ENCODE results near the gene SEC24D. TPM values are rescaled to one million over a fixed set of nuclear protein-coding genes. Genes with fewer than 3 reads are reported as not detected.

The SEC24D gene
- total and polyA plus RNA-seq, 12 donors, result 6.1 to 24.4 (median 12.1) TPM

DNA sequence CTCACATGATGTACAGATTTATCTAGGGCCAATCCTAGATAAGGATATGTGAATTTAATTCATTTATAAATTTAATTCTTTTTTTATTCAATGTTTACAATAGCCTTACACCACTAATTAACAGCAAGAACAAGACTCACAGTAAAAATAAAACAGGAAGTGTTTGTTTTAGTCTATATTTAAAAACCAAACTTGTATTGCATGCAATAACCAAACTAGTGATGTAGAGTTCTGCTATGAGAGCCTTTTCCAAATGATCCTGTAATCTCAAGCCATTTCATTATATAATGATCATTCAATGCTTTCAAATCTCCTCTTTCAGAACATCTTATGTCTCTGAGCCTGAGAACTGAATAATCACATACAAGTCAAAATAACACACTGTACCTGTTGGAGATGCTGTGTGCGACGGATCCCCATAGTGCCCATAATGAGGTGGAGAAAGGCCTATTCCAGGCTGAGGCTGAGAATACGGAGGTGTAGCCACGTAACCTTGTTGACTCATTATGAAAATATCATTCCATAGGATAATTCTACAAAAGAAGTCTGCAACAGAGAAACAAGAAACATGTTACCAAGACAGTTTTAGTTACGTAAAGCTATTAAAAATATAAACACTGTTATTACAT lies 2.6 kb downstream of the SEC24D start:
- intact Hi-C loops (cut with DNase I), result loop anchor here in 2 of 10 donors (10.0 kb wide), 2 partner anchors 51 to 59 kb away; partner anchors contain the start of gene SYNPO2 (in 1 of the 2)
- Histone ChIP-seq H3K27ac (no peak overlapping the region), H3K4me1 (peaks cover 0 to 65% (median 32%) of the 10 kb centered on the region in 9 donors), H3K27me3 (no peaks in the 10 kb centered on the region), H3K9me3 (no peaks in the 10 kb centered on the region), H3K36me3 (peaks cover 0 to 55% (median 17%) of the 10 kb centered on the region in 9 donors), H3K4me3 (peak overlapping the region in 1 of 10 donors; percentile 99)
- ATAC-seq (no peak), DNase-seq (no peak)
- TF ChIP-seq, protein P1, sequence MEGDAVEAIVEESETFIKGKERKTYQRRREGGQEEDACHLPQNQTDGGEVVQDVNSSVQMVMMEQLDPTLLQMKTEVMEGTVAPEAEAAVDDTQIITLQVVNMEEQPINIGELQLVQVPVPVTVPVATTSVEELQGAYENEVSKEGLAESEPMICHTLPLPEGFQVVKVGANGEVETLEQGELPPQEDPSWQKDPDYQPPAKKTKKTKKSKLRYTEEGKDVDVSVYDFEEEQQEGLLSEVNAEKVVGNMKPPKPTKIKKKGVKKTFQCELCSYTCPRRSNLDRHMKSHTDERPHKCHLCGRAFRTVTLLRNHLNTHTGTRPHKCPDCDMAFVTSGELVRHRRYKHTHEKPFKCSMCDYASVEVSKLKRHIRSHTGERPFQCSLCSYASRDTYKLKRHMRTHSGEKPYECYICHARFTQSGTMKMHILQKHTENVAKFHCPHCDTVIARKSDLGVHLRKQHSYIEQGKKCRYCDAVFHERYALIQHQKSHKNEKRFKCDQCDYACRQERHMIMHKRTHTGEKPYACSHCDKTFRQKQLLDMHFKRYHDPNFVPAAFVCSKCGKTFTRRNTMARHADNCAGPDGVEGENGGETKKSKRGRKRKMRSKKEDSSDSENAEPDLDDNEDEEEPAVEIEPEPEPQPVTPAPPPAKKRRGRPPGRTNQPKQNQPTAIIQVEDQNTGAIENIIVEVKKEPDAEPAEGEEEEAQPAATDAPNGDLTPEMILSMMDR (IDR thresholded peaks at IDR 0.05), result no peak
- WGBS, 2 donors, result 88 to 93% methylated on average over 5 of the region's 5 CpGs

DNA sequence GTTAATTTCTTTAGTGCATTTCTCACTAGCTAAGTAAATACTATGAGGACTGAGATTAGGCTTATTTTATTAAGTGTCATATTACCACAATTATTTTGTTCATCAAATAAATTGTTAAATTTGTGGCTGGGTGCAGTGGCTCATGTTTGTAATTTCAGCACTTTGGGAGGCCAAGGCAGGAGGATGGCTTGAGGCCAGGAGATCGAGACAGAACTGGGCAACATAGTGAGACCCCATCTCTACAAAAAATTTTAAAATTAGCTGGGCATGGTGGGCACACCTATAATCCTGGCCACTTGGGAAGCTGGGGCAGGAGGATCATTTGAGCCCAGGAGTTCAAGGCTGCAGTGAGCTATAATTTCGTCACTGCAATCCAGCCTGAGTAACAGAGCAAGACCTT lies 6.8 kb downstream of the SEC24D start:
- Histone ChIP-seq H3K4me1 (peaks cover 0 to 80% (median 38%) of the 10 kb centered on the region in 9 donors), H3K4me3 (no peak overlapping the region), H3K36me3 (peaks cover 0 to 83% (median 17%) of the 10 kb centered on the region in 9 donors), H3K27me3 (no peaks in the 10 kb centered on the region), H3K27ac (no peak overlapping the region), H3K9me3 (no peaks in the 10 kb centered on the region)
- TF ChIP-seq, protein P1 (IDR thresholded peaks at IDR 0.05), result no peak
- WGBS, 2 donors, result 92 to 100% methylated on average over 2 of the region's 2 CpGs
- DNase-seq (no peak), ATAC-seq (no peak)
- intact Hi-C loops (cut with DNase I), result no loop called here

DNA sequence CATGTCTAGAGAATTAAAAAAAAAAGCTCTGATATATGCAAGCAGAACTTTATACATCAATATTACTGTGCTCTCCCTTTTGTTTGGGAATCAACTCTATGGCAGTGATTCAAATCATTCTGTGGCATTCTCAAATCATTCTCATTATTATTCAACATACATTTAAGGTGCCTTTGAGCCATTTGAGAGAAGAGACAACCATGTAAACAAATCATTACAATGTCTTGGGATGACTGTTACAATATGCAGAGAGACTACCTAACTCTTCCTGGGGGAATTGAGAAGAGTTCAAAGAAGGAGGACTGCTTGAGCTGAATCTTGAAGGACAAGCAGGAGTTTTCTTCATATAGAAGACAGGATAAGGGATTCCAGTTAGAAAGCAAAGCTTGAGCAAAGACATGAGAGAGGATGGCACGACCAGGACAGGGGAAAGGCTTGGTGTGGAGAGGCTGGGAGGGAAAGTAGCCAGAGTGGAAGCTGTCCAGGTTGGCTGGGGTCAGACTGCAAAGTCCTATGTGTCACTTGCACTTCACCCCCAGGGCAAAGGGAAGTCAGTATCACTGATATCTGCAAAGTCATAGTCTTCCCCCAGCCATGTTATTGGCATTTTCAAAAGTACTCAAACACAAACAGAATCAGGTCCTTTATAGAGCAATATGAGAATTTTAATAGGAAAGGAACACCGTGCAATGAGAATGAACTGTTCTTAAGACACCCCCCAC lies 9.0 kb downstream of the SEC24D start:
- intact Hi-C loops (cut with DNase I), result no loop called here

DNA sequence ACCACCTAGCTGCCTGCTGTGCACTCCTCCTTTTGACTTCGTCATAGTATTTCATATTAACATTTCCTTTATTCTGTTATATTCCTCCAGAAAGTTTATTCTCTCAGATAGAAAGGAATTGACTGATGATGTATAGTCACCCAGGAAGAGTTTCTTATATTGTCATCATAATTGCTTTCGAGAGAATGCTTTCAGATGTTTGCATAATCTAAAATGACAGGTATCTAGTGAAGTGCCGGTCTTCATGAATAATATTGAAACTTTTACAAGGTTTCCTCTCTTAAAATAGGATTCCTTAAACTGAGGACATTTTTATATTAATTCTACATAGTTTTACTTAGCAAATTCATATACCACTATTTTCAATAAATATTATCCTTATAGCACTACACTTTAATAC lies 10.1 kb downstream of the SEC24D start:
- DNase-seq, result no peak
- TF ChIP-seq, protein P1 (IDR thresholded peaks at IDR 0.05), result no peak
- peaks cover 0 to 79% (median 0%) of the 10 kb centered on the region in 9 donors for H3K36me3 ChIP-seq
- no peak for ATAC-seq
- H3K9me3 ChIP-seq, result no peaks in the 10 kb centered on the region
- no peak overlapping the region for H3K4me3 ChIP-seq
- intact Hi-C loops (cut with DNase I), result no loop called here
- no peak overlapping the region for H3K27ac ChIP-seq
- no peaks in the 10 kb centered on the region for H3K27me3 ChIP-seq
- H3K4me1 ChIP-seq, result peaks cover 0 to 69% (median 38%) of the 10 kb centered on the region in 9 donors
- 85 to 88% methylated on average over 3 of the region's 3 CpGs for WGBS, 2 donors

More for the DNA sequence above, 9.0 kb downstream of the SEC24D start:
- Histone ChIP-seq H3K36me3 (peaks cover 0 to 86% (median 3%) of the 10 kb centered on the region in 9 donors), H3K9me3 (no peaks in the 10 kb centered on the region), H3K4me3 (no peak overlapping the region), H3K27me3 (no peaks in the 10 kb centered on the region), H3K4me1 (peaks cover 0 to 70% (median 40%) of the 10 kb centered on the region in 9 donors), H3K27ac (no peak overlapping the region)
- WGBS, 2 donors, result 51 to 59% methylated on average over 2 of the region's 2 CpGs
- ATAC-seq, result peak in 1 of 8 donors; percentile 70
- no peak for DNase-seq
- TF ChIP-seq, protein P1 (IDR thresholded peaks at IDR 0.05), result no peak
